Ishikawa (cell line): ENCODE measurements around the gene CISTR.

ENCODE experiments used
- EP300 ChIP-seq: IDR thresholded peaks from 2 replicates; pipeline ENCODE4 v1.6.1; 2012; ENCODE audit warnings: borderline replicate concordance
- REST ChIP-seq: IDR thresholded peaks from 2 replicates; pipeline ENCODE4 v1.6.1; 2012; ENCODE audit warnings: low read depth, mild to moderate bottlenecking

- no peak for TF ChIP-seq REST
- no peak for TF ChIP-seq EP300
Observed at GRCh38 chr12:53747095-53747494, 4.7 kb downstream of the CISTR start.
